Measurements from ENCODE around the gene NEK7.
"Not testable (repeated sequence)": the region's sequence is repeated elsewhere in the genome, so short reads cannot be mapped to it uniquely, and the experiment has no call there.

Gene NEK7

DNA sequence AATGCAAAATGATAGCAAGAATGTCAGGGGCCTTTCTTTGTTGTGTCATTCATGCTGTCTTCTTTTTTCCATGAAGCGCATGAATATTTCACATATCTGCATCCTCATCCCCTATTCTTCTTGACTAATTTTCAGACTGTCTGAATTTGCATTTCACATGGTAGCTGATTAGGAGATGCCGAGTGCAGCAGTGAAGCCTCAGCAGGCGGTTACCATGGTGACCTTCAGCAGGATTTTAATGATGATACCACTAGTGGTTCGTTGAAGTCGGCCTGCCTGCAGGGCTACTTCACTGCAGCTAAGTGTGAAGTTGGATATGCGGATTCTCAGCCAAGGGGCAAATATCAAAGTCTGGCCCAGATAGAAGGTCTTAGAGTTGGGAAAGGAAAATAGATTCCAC is 141.8 kb downstream of the NEK7 start:
- no peak for DNase-seq

GRCh38 chr1:198300451-198300850 is 143.7 kb downstream of the NEK7 start:
- no peak for DNase-seq

DNA sequence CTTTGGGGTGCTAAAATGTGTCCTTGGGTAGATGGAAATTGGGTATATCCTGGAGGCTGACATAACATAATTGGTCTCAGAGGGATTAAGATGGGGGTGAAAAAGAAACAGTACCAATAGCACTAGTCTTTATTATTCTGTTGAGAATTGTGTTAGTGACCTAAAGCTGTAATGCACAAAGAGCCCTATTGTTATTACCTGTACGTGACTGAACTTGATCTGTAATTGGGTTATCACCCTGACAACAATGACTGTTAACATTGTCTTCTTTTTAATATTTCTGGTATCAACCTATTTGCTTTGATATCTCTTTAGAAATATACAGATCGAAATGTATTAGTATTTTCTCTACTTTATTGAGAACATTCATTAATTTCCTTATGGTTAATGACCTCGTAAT is 147.6 kb downstream of the NEK7 start:
- no peak for DNase-seq

- DNase-seq = not testable (repeated sequence)
Measured at GRCh38 chr1:198314817-198315216, 158.0 kb downstream of the NEK7 start.

DNA sequence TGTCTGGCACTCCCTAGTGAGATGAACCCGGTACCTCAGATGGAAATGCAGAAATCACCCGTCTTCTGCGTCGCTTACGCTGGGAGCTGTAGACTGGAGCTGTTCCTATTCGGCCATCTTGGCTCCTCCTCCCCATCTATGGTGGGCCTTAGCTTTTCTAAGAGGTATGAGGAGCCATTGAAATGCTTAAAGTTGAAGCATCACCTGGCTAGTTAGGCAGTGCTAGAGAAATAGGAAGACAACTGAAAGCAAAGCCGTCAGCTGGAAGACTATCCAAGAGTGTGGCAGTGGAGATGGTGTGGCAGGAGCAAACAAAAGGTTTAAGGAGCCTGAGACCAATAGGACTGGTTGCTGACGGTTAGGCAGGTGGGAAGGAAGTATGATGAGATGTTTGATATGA is 158.5 kb downstream of the NEK7 start:
- not testable (repeated sequence) for DNase-seq

- DNase-seq = no peak
Measured at GRCh38 chr1:198316546-198317100, 159.8 kb downstream of the NEK7 start.

DNA sequence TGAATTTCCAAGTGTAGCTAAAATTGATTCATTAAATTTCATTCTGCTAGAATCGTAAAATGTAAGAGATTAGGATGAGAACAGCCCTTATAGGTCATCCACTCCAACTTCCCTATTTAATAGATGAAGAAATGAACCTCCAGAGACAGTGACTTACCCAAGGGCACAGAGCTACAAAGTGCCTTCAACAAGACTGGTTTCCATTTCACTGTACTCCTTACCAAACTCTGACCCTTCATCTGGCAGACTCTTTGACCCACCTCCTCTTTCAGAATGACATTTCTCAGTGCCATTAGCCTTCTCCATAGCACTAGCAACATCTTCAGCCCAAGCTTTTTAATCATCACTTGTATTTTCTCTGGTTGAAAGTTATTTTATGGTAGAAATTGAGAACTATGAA is 161.3 kb downstream of the NEK7 start:
- no peak for DNase-seq

- no peak for DNase-seq
Measured at GRCh38 chr1:198320759-198321158, 164.0 kb downstream of the NEK7 start.

DNA sequence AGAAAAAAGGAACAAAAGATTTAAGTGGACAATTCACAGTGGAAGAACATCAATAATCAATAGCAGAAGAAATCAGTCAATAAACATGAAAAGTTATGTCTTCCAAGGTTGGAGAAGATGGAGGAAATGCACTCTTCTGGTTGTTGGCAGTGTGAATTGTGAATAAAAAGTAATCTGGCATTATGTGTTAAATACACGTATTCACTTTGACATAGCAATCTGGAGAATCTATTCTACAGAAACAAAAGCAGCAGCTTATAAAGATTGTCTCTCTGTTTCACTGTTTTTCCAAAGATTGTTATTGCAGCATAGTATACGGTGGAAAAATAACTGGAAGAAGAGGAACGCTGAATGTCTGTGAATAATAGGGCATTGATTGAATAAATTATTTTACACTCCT is 169.4 kb downstream of the NEK7 start:
- no peak for DNase-seq

GRCh38 chr1:198326915-198327314 is 170.1 kb downstream of the NEK7 start:
- no peak for DNase-seq

DNA sequence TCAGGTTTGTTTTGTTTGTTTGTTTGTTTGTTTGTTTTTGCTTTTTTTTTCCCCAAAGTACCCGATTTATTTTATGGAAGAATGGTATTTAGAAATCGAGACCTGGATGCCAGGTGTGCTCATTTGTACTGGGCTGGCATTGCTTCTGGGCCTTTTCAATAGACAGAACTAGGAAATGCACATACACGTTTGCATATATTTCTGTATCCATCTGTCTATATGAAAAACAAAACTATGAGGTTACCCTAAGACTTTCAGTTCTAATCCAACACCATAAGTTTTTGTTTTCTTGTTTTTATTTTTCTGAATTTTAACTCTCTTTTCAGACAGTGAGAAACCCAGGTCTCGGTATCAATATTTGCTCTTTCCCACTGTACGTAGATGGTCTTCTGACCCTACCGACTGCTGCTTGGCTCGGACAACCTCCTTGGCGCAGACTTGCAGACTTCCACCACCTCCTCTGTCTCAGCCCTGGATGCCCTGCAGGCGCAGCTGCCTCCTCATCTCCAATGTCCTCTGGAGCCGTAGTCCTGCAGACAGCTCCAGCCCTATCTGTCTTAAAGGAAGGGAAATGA is 171.7 kb downstream of the NEK7 start:
- DNase-seq = no peak

GRCh38 chr1:198330982-198331615 is 174.3 kb downstream of the NEK7 start:
- DNase-seq = no peak

- no peak for DNase-seq
Measured at GRCh38 chr1:198333744-198334143, 176.9 kb downstream of the NEK7 start.

DNA sequence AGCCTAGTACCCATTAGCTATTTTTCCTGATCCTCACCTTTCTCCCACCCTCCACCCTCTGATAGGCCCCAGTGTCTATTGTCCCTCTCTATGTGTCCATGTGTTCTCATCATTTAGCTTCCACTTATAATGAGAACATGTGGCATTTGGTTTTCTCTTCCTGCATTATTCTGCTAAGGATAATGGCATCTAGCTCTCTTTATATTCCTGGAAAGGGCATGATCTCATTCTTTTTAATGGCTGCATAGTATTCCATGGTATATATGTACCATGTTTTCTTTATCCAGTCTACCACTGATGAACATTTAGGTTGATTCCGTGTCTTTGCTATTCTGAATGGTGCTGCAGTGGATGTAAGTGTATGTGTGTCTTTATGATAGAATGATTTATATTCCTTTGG is 178.9 kb downstream of the NEK7 start:
- no peak for DNase-seq

GRCh38 chr1:198337886-198338285 is 181.1 kb downstream of the NEK7 start:
- no peak for DNase-seq

DNA sequence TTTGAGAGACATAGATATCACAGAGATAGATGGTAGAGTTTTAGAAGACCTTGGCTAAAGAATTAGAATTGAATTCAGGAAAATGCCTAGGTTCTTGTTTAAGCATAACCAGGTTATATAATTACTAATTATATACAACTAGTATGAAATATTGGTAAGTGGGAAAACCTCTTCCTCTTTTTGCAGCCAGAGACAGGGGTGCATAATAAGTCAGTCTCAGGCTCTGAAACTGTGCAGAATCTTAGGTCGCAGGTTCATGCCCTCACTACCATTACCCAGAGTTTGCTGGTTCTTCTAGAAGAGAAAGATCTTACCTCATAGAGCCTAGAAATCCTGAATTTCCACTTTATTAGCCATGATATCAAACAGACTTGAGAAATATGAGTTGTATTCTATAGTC is 183.3 kb downstream of the NEK7 start:
- no peak for DNase-seq

DNA sequence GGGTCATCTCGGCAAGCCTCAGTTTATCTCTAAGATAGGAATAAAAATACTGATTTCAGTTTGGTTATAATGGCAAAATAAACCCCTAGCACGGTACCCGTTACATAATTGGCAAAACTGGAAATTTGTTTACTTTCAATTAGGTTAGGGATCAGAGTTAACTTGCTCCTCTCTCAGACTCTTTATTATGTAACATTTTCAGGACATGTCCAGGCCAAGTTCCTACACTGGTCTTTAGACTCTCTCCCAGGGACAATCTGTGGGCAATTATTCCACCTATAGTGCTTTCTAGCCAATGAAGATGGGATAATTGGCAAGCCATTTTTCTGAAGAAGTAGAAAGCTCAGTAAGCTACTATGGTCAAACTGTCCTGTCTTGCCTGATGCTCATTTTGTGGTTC is 189.4 kb downstream of the NEK7 start:
- no peak for DNase-seq

DNA sequence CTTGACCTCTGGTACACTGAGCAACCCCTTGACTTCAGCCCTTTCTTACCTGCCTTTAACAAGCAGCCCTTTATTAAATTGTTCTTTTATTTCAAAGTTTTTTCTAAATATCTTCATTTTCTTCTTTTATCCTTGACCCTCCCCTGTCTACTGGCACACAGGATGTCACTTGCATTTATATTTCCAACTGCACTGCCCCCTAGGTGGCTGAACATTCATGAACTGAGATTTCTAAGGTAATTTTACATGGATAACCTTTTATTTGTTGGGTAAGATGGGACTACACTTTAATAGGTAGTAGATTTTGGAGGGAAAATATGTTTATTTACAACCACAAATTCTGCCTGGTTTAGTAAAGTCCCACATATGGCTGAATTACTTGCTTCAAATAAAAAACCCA is 193.7 kb downstream of the NEK7 start:
- no peak for DNase-seq

GRCh38 chr1:198352975-198353695 is 196.3 kb downstream of the NEK7 start:
- no peak for DNase-seq

DNA sequence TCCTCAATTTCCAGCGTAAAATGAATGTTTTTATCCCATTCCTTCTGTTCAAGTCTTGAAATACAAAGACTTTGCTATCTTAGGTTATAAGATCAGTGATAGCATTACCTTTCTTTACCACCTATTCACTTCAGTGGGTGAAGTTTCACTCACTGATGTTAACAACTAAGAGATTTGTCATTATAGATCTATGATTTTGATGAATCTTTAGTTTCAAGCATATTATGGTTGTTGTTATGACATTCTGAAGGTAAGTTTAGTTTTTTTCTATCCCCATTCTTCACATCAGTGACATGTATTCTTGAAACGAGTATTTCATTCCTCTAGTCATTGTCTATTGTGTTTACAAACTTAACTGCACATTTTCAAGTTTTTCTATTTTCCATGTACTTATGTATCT is 201.1 kb downstream of the NEK7 start:
- DNase-seq = no peak

- DNase-seq = no peak
Measured at GRCh38 chr1:198359024-198359653, 202.3 kb downstream of the NEK7 start.

DNA sequence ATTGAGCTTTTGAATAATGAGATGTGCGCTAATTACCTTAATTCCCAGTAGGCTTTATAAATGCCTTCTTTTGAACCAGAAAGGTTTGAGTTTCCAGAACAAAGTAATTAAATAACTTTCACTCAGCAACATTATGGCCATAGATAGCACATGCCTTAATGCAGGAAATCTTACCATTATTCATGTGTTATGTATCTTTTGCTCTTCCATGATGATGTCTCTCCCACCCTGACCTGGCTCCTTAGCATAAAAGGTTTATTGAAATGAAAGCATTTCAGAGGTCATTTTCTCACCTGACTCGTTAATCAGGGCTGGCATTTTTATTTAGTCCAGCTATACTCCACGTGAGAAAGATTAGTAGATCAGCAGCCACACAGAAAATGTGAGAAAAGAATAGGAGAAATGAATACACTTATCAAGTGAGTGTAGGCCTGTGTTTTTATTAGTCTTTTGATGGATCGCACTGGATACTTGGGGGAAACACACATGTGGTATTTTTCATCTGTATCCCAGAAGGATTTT is 203.5 kb downstream of the NEK7 start:
- DNase-seq = no peak

DNA sequence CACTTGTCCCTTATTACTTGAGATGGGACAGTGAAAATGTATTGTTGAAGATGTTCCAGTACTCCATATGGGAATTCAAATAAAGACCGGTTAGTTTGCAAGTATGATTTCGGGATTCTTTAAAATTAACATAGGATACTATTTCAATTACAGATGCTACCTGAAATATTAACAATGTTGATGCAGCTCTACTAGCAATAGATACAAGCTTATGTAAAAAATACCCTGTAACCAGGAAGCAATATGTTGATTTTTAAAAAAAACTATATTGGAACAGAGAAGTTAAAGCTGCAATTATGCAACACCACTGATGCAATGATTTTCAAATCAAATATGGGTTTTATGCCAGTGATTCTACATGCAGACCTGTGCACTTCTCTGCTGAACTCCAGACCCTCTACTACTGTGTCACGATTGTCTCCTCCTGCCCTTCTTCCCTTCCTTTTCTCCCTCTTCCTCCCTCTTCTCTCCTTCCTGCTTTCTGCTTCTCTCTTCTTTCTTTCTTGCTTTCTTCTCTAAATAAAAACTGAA is 204.5 kb downstream of the NEK7 start:
- no peak for DNase-seq

All from effector CD8-positive, alpha-beta T cell (primary cell).